ENCODE measurements around the gene HIVEP2. TPM values are rescaled to one million over a fixed set of nuclear protein-coding genes. Genes with fewer than 3 reads are reported as not detected.

The HIVEP2 gene
- total and polyA plus RNA-seq, 10 donors, result 2.5 to 41.3 (median 30.3) TPM

GRCh38 chr6:142833798-142834197 lies 111.2 kb downstream of the HIVEP2 start:
- no peak overlapping the region for H3K27ac ChIP-seq
- intact Hi-C loops (cut with DNase I; ENCODE audit: low total_unique reads), result no loop called here
- peaks cover 0 to 10% (median 0%) of the 10 kb centered on the region in 6 donors for H3K36me3 ChIP-seq
- peaks cover 5 to 59% (median 25%) of the 10 kb centered on the region in 6 donors for H3K4me1 ChIP-seq
- no peaks in the 10 kb centered on the region for H3K27me3 ChIP-seq (replicated peaks in 1 of 7)
- no peak for DNase-seq
- TF ChIP-seq POLR2A (IDR thresholded peaks at IDR 0.05) (no peak), POLR2AphosphoS5 (IDR thresholded peaks at IDR 0.05) (no peak)
- TF ChIP-seq, protein P1, sequence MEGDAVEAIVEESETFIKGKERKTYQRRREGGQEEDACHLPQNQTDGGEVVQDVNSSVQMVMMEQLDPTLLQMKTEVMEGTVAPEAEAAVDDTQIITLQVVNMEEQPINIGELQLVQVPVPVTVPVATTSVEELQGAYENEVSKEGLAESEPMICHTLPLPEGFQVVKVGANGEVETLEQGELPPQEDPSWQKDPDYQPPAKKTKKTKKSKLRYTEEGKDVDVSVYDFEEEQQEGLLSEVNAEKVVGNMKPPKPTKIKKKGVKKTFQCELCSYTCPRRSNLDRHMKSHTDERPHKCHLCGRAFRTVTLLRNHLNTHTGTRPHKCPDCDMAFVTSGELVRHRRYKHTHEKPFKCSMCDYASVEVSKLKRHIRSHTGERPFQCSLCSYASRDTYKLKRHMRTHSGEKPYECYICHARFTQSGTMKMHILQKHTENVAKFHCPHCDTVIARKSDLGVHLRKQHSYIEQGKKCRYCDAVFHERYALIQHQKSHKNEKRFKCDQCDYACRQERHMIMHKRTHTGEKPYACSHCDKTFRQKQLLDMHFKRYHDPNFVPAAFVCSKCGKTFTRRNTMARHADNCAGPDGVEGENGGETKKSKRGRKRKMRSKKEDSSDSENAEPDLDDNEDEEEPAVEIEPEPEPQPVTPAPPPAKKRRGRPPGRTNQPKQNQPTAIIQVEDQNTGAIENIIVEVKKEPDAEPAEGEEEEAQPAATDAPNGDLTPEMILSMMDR (IDR thresholded peaks at IDR 0.05 in 8 of 11, conservative IDR thresholded peaks at IDR 0.05 in 3 of 11), result no peak
- no peak overlapping the region for H3K4me3 ChIP-seq
- 23 to 41% (median 32%) methylated on average over 2 of the region's 2 CpGs for WGBS, 5 donors
- H3K9me3 ChIP-seq, result no peaks in the 10 kb centered on the region

DNA sequence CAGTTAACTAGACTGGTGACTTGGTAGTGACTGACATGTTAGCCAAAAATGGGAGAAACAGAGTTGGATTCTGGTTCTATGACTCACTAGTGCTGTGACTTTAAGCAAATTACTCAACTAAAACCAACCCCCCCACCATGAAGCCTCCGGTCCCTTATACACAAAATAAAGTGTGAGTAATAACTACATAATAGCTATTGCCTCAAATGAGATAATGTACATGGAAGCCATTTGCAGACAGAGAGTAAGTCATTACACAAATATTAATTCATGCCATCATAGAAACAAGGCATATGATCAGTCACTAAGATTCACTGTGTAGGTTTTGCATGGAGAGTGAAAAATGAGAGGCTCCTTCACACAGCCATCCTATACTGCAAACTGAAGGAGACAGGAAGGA lies 111.9 kb downstream of the HIVEP2 start:
- H3K9me3 ChIP-seq, result no peaks in the 10 kb centered on the region
- H3K36me3 ChIP-seq, result peaks cover 0 to 10% (median 0%) of the 10 kb centered on the region in 6 donors
- peaks cover 0 to 54% (median 20%) of the 10 kb centered on the region in 6 donors for H3K4me1 ChIP-seq
- DNase-seq, result no peak
- no peaks in the 10 kb centered on the region for H3K27me3 ChIP-seq (replicated peaks in 1 of 7)
- TF ChIP-seq POLR2AphosphoS5 (IDR thresholded peaks at IDR 0.05) (no peak), POLR2A (IDR thresholded peaks at IDR 0.05) (no peak)
- TF ChIP-seq, protein P1 (IDR thresholded peaks at IDR 0.05 in 8 of 11, conservative IDR thresholded peaks at IDR 0.05 in 3 of 11), result no peak
- no peak overlapping the region for H3K4me3 ChIP-seq
- WGBS, 5 donors, result 60 to 80% (median 69%) methylated on average over 1 of the region's 1 CpG
- H3K27ac ChIP-seq, result no peak overlapping the region
- intact Hi-C loops (cut with DNase I; ENCODE audit: low total_unique reads), result no loop called here

- 91 to 95% (median 91%) methylated on average over 6 of the region's 6 CpGs for WGBS, 5 donors
- no peaks in the 10 kb centered on the region for H3K9me3 ChIP-seq
- DNase-seq, result no peak
- H3K27me3 ChIP-seq (replicated peaks in 1 of 7), result no peaks in the 10 kb centered on the region
- intact Hi-C loops (cut with DNase I; ENCODE audit: low total_unique reads), result no loop called here
- peaks cover 0 to 66% (median 30%) of the 10 kb centered on the region in 6 donors for H3K4me1 ChIP-seq
- H3K36me3 ChIP-seq, result peaks cover 0 to 10% (median 0%) of the 10 kb centered on the region in 6 donors
- TF ChIP-seq, protein P1 (IDR thresholded peaks at IDR 0.05 in 8 of 11, conservative IDR thresholded peaks at IDR 0.05 in 3 of 11), result no peak
- TF ChIP-seq POLR2AphosphoS5 (IDR thresholded peaks at IDR 0.05) (no peak), POLR2A (IDR thresholded peaks at IDR 0.05) (no peak)
- no peak overlapping the region for H3K27ac ChIP-seq
- H3K4me3 ChIP-seq, result no peak overlapping the region
These were observed 114.2 kb downstream of the HIVEP2 start for GRCh38 chr6:142830807-142831206.

DNA sequence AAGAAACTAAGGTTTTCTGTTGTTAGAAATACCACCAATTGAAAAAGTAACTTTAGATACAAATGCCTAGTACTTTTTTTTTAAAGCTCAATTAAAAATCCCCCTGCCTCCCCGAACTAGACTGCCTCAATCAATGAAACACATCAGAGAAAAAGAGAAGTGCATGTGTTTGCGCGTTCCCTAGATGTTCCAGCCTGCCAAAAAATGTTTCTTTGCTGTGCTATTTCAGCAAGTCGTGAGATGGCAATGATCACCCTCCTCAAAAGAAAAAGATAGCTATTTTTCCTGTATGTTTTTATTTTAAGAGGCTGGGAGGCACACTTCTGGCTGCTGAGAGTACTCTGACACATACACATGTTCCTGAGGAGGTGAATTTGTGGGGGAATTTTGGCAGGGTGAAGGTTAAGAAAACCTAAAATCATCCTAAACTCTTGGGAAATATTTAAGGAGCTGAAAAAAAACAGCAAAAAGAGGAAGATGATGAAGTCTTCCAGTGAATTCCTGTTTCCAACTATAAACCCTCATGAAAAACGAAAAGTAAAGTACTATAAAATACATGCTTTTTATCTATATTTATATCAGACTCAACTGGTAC lies 114.8 kb downstream of the HIVEP2 start:
- Histone ChIP-seq H3K9me3 (no peaks in the 10 kb centered on the region), H3K27me3 (replicated peaks in 1 of 7) (no peaks in the 10 kb centered on the region), H3K4me1 (peaks cover 0 to 64% (median 30%) of the 10 kb centered on the region in 6 donors), H3K27ac (no peak overlapping the region), H3K4me3 (no peak overlapping the region), H3K36me3 (peaks cover 0 to 10% (median 0%) of the 10 kb centered on the region in 6 donors)
- 74 to 87% (median 79%) methylated on average over 5 of the region's 5 CpGs for WGBS, 5 donors
- DNase-seq, result no peak
- intact Hi-C loops (cut with DNase I; ENCODE audit: low total_unique reads), result no loop called here
- TF ChIP-seq POLR2AphosphoS5 (IDR thresholded peaks at IDR 0.05) (no peak), POLR2A (IDR thresholded peaks at IDR 0.05) (no peak)
- TF ChIP-seq, protein P1 (IDR thresholded peaks at IDR 0.05 in 8 of 11, conservative IDR thresholded peaks at IDR 0.05 in 3 of 11), result no peak
